GM19099 (cell line): ENCODE results near the gene ADGRF5.

ENCODE experiments used
- POLR2A ChIP-seq: IDR thresholded peaks from 3 replicates; pipeline ENCODE4 v1.6.1; 2011; ENCODE audit warnings: low read depth; ENCODE audit not compliant: insufficient read length; ENCODE audit errors: extremely low read depth

The ADGRF5 gene

DNA sequence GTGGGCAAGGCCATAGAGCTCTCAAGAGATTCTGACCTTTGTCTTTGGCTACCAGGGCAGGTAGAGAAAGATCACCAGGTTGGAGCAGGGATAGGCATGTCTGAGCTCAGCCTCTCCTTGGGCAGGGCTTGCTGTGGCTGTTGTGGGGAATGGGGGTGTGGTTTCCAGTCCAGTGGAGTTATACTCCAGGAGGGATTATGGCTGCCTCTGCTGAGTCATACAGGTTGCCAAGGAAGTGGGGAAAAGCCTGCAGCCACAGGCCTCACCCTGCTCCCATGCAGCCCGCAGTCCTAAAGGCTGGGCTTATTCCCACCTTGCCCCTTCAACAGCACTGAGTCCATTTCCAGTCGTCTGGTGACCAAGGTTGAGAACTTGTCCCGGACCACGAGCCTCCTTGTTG, 106.6 kb downstream of the ADGRF5 start:
- no peak for TF ChIP-seq POLR2A

DNA sequence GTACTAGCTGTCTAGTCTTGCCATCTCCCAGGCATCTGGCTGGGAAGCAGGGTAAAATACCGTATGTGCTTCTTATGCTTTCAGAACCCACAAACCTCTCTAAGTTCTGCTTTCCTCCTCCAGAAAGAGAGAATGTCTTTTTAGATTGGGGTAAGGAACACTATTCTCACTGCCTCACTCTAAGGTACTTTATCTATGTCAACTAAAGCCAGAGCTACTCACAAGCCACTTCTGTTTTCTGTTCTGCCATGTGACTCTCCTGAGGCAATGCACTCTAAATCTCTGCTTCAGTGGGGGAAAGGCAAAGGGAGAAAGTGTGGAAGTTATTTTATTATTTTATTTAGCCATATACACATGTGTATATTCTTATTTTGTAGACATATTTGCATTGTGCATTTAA, 112.9 kb downstream of the ADGRF5 start:
- no peak for TF ChIP-seq POLR2A
